Esophagus muscularis mucosa (tissue), 3 donors: ENCODE measurements around the gene AKT3.

Experiments
- CTCF ChIP-seq, 3 experiments: fragments of 200-600 bp in 2 of 3; fragments of 450-650 bp in 1 of 3; sonication (generic) in 2 of 3; IDR thresholded peaks; one replicate each; pipeline ENCODE4 v1.5.1; 2017 to 2019; ENCODE audit warnings: antibody characterized with exemption in 3 of 3, mild to moderate bottlenecking in 2 of 3, moderate library complexity in 1 of 3
- POLR2AphosphoS5 ChIP-seq, 2 donors: sonication (generic); formaldehyde crosslinking; IDR thresholded peaks; one replicate each; pipeline ENCODE4 v1.6.1; 2017; ENCODE audit warnings: antibody characterized with exemption in 2 of 2

GRCh38 chr1:243438815-243439214 is 411.2 kb downstream of the AKT3 start:
- no peak for TF ChIP-seq CTCF (IDR thresholded peaks at IDR 0.05)
- TF ChIP-seq POLR2AphosphoS5 (IDR thresholded peaks at IDR 0.05): no peak
